HepG2 (cell line): Measurements from ENCODE around the gene ASTN2. TPM values are rescaled to one million over a fixed set of nuclear protein-coding genes. Genes with fewer than 3 reads are reported as not detected.

Experiments used
- ARNT ChIP-seq: fragments of 450-650 bp; IDR thresholded peaks from 2 replicates; pipeline ENCODE4 v1.6.1; 2017
- BORCS8-MEF2B ChIP-seq: sonication (generic); formaldehyde crosslinking; IDR thresholded peaks from 2 replicates; pipeline ENCODE4 v1.8.0; 2022; ENCODE audit warnings: mild to moderate bottlenecking, missing genetic modification reagents
- CREM ChIP-seq, 2 experiments: sonication (generic) in 1 of 2; formaldehyde crosslinking in 1 of 2; IDR thresholded peaks; 2 replicates each; pipeline versions ENCODE4 v1.4.0 to v1.6.1; 2016 to 2020; ENCODE audit warnings: antibody characterized with exemption in 1 of 2, mild to moderate bottlenecking in 1 of 2, missing genetic modification reagents in 1 of 2
- FOXA1 ChIP-seq, 2 experiments: fragments of 450-650 bp in 1 of 2; sonication (generic) in 1 of 2; formaldehyde crosslinking in 1 of 2; IDR thresholded peaks; 2 replicates each; pipeline versions ENCODE4 v1.4.0 to v1.6.1; 2016 to 2020; ENCODE audit warnings: missing genetic modification reagents in 1 of 2
- HMG20A ChIP-seq: IDR thresholded peaks from 2 replicates; pipeline ENCODE4 v1.6.1; 2016; ENCODE audit warnings: borderline replicate concordance
- KDM5B ChIP-seq: sonication (generic); formaldehyde crosslinking; IDR thresholded peaks from 2 replicates; pipeline ENCODE4 v1.4.0; 2020; ENCODE audit warnings: missing genetic modification reagents, mild to moderate bottlenecking, borderline replicate concordance
- KLF6 ChIP-seq: IDR thresholded peaks from 2 replicates; pipeline ENCODE4 v1.8.0; 2016; ENCODE audit warnings: missing biosample characterization, missing genetic modification reagents
- LCORL ChIP-seq, 2 experiments: fragments of 450-650 bp in 1 of 2; sonication (generic) in 1 of 2; formaldehyde crosslinking in 1 of 2; IDR thresholded peaks; 2 replicates each; pipeline versions ENCODE4 v1.5.0 to v1.6.1; 2017 to 2020; ENCODE audit warnings: antibody characterized with exemption in 1 of 2, missing genetic modification reagents in 1 of 2
- MAF1 ChIP-seq: sonication (generic); formaldehyde crosslinking; IDR thresholded peaks from 2 replicates; pipeline ENCODE4 v1.5.0; 2020; ENCODE audit warnings: missing genetic modification reagents, borderline replicate concordance
- MED13 ChIP-seq: sonication (generic); formaldehyde crosslinking; IDR thresholded peaks from 2 replicates; pipeline ENCODE4 v1.5.0; 2020; ENCODE audit warnings: missing genetic modification reagents
- NPAS2 ChIP-seq: sonication (generic); formaldehyde crosslinking; IDR thresholded peaks from 2 replicates; pipeline ENCODE4 v1.8.0; 2022; ENCODE audit warnings: mild to moderate bottlenecking, missing genetic modification reagents, borderline replicate concordance
- RBM39 ChIP-seq: fragments of 200-400 bp; formaldehyde crosslinking; IDR thresholded peaks from one replicate; pipeline ENCODE4 v1.6.1; 2018; ENCODE audit warnings: antibody characterized with exemption, mild to moderate bottlenecking, low read depth, low read length; ENCODE audit not compliant: poor library complexity, severe bottlenecking
- SATB2 ChIP-seq: sonication (generic); formaldehyde crosslinking; IDR thresholded peaks from 2 replicates; pipeline ENCODE4 v1.5.0; 2020; ENCODE audit warnings: missing genetic modification reagents
- SSRP1 ChIP-seq: IDR thresholded peaks from 2 replicates; pipeline ENCODE4 v1.6.1; 2016; ENCODE audit warnings: control low read depth
- ZMYM4 ChIP-seq: sonication (generic); formaldehyde crosslinking; IDR thresholded peaks from 2 replicates; pipeline ENCODE4 v1.8.1; 2023; ENCODE audit warnings: mild to moderate bottlenecking, missing genetic modification reagents
- ZNF160 ChIP-seq: sonication (generic); formaldehyde crosslinking; IDR thresholded peaks from 2 replicates; pipeline ENCODE4 v1.8.0; 2022; ENCODE audit warnings: mild to moderate bottlenecking, inconsistent platforms, missing genetic modification reagents
- ZNF329 ChIP-seq: sonication (generic); formaldehyde crosslinking; IDR thresholded peaks from 2 replicates; pipeline ENCODE4 v1.9.0; 2021; ENCODE audit warnings: low read depth, mild to moderate bottlenecking, missing genetic modification reagents
- ZNF441 ChIP-seq: sonication (generic); formaldehyde crosslinking; IDR thresholded peaks from 2 replicates; pipeline ENCODE4 v1.7.0; 2021; ENCODE audit warnings: missing genetic modification reagents, borderline replicate concordance
- ZNF572 ChIP-seq: sonication (generic); formaldehyde crosslinking; IDR thresholded peaks from 2 replicates; pipeline ENCODE4 v1.5.1; 2020; ENCODE audit warnings: mild to moderate bottlenecking, missing genetic modification reagents
- ZNF674 ChIP-seq: sonication (generic); formaldehyde crosslinking; IDR thresholded peaks from 2 replicates; pipeline ENCODE4 v1.5.0; 2020; ENCODE audit warnings: low read depth, mild to moderate bottlenecking, missing genetic modification reagents
- ZNF781 ChIP-seq: sonication (generic); formaldehyde crosslinking; IDR thresholded peaks from 2 replicates; pipeline ENCODE4 v1.5.1; 2020; ENCODE audit warnings: borderline replicate concordance, mild to moderate bottlenecking, missing genetic modification reagents; ENCODE audit errors: not compliant biosample characterization
- polyA plus RNA-seq, 8 experiments: library from polyadenylated mRNA; depleted of rRNA in 3 of 8; stranded (reverse) in 7 of 8; unstranded in 1 of 8; fragments of >200 nt; fragmentation: Illumina TruSeq in 4 of 8; extraction: Trizol in 4 of 8; gene quantifications; 2 replicates each; pipeline versions ENCODE4 v1.2.1 to v1.2.3, GENCODE V29; 2011 to 2016; ENCODE audit warnings: low read depth in 4 of 8, missing spikeins in 1 of 8, mixed read lengths in 1 of 8; ENCODE audit not compliant: insufficient read depth in 1 of 8
- total RNA-seq, 5 experiments: library from RNA; depleted of rRNA; stranded (reverse); fragments of >200 nt; fragmentation: Illumina TruSeq; extraction: Trizol; gene quantifications; 2 replicates each; pipeline ENCODE4 v1.2.3, GENCODE V29; 2016; ENCODE audit warnings: low read depth in 1 of 5
- TF ChIP-seq, protein P1 (sequence below): sonication (generic); formaldehyde crosslinking; IDR thresholded peaks from 2 replicates; pipeline ENCODE4 v1.9.0; 2022; ENCODE audit warnings: missing genetic modification reagents, mild to moderate bottlenecking, borderline replicate concordance
- TF ChIP-seq, protein P2 (sequence below): sonication (generic); formaldehyde crosslinking; IDR thresholded peaks from 2 replicates; pipeline ENCODE4 v1.5.0; 2020; ENCODE audit warnings: missing genetic modification reagents, mild to moderate bottlenecking, borderline replicate concordance
- TF ChIP-seq, protein P3 (sequence below): sonication (generic); formaldehyde crosslinking; IDR thresholded peaks from 2 replicates; pipeline ENCODE4 v1.4.0; 2020; ENCODE audit warnings: missing genetic modification reagents
- TF ChIP-seq, protein P4 (sequence below): sonication (generic); formaldehyde crosslinking; IDR thresholded peaks from 2 replicates; pipeline ENCODE4 v1.8.1; 2023; ENCODE audit warnings: missing genetic modification reagents, inconsistent platforms, borderline replicate concordance
- TF ChIP-seq, protein P5 (sequence below): sonication (generic); formaldehyde crosslinking; IDR thresholded peaks from 2 replicates; pipeline ENCODE4 v1.9.0; 2021; ENCODE audit warnings: missing genetic modification reagents, borderline replicate concordance

The ASTN2 gene
- total and polyA plus RNA-seq, 2 of the 13 experiments (the other 11 are each of a cell fraction or from before 2014, with no cell fraction given): 5.2 to 13.5 TPM

DNA sequence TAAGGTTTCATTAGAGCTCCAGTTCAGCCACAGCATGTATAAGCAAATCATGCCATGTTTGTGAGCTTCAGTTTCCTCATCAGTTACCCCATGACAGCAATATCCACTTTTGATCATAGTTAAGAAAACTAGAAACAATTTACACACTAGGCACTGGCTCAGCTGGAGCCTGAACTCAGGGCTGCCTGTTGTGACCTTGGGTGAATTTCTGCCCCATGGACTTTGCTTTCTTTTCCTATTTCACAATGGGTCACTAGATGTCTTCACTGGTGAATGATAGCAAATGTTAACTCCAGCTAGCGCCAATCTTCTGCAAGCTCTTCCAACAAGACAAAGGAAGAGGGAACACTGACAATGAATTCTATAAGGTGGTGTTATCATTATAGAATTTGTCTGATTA is 961.1 kb downstream of the ASTN2 start (continued):
- TF ChIP-seq, protein P1, sequence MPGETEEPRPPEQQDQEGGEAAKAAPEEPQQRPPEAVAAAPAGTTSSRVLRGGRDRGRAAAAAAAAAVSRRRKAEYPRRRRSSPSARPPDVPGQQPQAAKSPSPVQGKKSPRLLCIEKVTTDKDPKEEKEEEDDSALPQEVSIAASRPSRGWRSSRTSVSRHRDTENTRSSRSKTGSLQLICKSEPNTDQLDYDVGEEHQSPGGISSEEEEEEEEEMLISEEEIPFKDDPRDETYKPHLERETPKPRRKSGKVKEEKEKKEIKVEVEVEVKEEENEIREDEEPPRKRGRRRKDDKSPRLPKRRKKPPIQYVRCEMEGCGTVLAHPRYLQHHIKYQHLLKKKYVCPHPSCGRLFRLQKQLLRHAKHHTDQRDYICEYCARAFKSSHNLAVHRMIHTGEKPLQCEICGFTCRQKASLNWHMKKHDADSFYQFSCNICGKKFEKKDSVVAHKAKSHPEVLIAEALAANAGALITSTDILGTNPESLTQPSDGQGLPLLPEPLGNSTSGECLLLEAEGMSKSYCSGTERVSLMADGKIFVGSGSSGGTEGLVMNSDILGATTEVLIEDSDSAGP (CRISPR knock-in tag): no peak
- TF ChIP-seq, protein P2, sequence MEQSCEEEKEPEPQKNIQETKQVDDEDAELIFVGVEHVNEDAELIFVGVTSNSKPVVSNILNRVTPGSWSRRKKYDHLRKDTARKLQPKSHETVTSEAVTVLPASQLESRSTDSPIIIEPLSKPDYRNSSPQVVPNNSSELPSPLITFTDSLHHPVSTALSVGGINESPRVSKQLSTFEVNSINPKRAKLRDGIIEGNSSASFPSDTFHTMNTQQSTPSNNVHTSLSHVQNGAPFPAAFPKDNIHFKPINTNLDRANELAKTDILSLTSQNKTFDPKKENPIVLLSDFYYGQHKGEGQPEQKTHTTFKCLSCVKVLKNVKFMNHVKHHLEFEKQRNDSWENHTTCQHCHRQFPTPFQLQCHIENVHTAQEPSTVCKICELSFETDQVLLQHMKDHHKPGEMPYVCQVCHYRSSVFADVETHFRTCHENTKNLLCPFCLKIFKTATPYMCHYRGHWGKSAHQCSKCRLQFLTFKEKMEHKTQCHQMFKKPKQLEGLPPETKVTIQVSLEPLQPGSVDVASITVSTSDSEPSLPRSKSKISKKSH: no peak
- no peak for TF ChIP-seq ZNF781 (CRISPR knock-in tag)
- no peak for TF ChIP-seq MED13 (CRISPR knock-in tag)
- peak; percentile 80 for TF ChIP-seq ZMYM4 (CRISPR knock-in tag)
- TF ChIP-seq CREM (IDR thresholded peaks at IDR 0.05): peak; percentile 36; the same call in 1 of the 2 replicates
- TF ChIP-seq CREM (CRISPR knock-in tag; IDR thresholded peaks at IDR 0.05): no peak
- no peak for TF ChIP-seq ZNF329 (CRISPR knock-in tag)
- TF ChIP-seq, protein P3, sequence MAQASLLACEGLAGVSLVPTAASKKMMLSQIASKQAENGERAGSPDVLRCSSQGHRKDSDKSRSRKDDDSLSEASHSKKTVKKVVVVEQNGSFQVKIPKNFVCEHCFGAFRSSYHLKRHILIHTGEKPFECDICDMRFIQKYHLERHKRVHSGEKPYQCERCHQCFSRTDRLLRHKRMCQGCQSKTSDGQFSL: no peak
- no peak for TF ChIP-seq SATB2
- TF ChIP-seq RBM39: no peak
- no peak for TF ChIP-seq NPAS2
- no peak for TF ChIP-seq MAF1 (CRISPR knock-in tag)
- no peak for TF ChIP-seq ARNT
- no peak for TF ChIP-seq LCORL (IDR thresholded peaks at IDR 0.05)
- peak; percentile 55; the same call in 1 of the 2 replicates for TF ChIP-seq LCORL (CRISPR knock-in tag; IDR thresholded peaks at IDR 0.05)
- no peak for TF ChIP-seq ZNF674 (CRISPR knock-in tag)
- TF ChIP-seq HMG20A: peak; percentile 85
- TF ChIP-seq, protein P4, sequence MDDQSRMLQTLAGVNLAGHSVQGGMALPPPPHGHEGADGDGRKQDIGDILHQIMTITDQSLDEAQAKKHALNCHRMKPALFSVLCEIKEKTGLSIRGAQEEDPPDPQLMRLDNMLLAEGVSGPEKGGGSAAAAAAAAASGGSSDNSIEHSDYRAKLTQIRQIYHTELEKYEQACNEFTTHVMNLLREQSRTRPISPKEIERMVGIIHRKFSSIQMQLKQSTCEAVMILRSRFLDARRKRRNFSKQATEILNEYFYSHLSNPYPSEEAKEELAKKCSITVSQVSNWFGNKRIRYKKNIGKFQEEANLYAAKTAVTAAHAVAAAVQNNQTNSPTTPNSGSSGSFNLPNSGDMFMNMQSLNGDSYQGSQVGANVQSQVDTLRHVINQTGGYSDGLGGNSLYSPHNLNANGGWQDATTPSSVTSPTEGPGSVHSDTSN (CRISPR knock-in tag): no peak
- TF ChIP-seq KLF6 (CRISPR knock-in tag): no peak
- TF ChIP-seq ZNF160: no peak
- TF ChIP-seq BORCS8-MEF2B (CRISPR knock-in tag): no peak
- TF ChIP-seq FOXA1 (IDR thresholded peaks at IDR 0.05): no peak
- TF ChIP-seq FOXA1 (CRISPR knock-in tag; IDR thresholded peaks at IDR 0.05): no peak
- TF ChIP-seq, protein P5, sequence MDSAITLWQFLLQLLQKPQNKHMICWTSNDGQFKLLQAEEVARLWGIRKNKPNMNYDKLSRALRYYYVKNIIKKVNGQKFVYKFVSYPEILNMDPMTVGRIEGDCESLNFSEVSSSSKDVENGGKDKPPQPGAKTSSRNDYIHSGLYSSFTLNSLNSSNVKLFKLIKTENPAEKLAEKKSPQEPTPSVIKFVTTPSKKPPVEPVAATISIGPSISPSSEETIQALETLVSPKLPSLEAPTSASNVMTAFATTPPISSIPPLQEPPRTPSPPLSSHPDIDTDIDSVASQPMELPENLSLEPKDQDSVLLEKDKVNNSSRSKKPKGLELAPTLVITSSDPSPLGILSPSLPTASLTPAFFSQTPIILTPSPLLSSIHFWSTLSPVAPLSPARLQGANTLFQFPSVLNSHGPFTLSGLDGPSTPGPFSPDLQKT (CRISPR knock-in tag): no peak
- no peak for TF ChIP-seq ZNF572 (CRISPR knock-in tag)
- TF ChIP-seq KDM5B (CRISPR knock-in tag): no peak
- TF ChIP-seq ZNF441: 0 out of 2 replicates have a peak, but pooled peaks have one; percentile 35
- no peak for TF ChIP-seq SSRP1 (CRISPR knock-in tag)
